WTC11 (cell line): ENCODE results near the gene FMR1. TPM values are rescaled to one million over a fixed set of nuclear protein-coding genes. Genes with fewer than 3 reads are reported as not detected.

Experiments
- ATAC-seq: fragments of 200-7000 bp; cut with Tn5 transposase; 2 replicates; pipeline ENCODE4 v1.10.0; 2021; ENCODE audit warnings: mild to moderate bottlenecking, moderate library complexity
- CTCF ChIA-PET: fragments of 300-600 bp; sonication (Branson Sonifier 250); formaldehyde crosslinking; loops from one replicate; lab custom pipeline; 2021; ENCODE audit warnings: antibody characterized with exemption; lab: Charles Lee
- POLR2A ChIA-PET: fragments of 350-600 bp; sonication (Branson Sonifier 250); formaldehyde crosslinking; loops from one replicate; lab custom pipeline; 2021; ENCODE audit warnings: antibody characterized with exemption; lab: Charles Lee
- DNase-seq: peaks from one replicate; pipeline ENCODE4 v3.0.0; 2021; ENCODE audit warnings: low spot score
- H3K27ac Mint-ChIP-seq: 2 replicates; pipeline ENCODE4 v1.8.0; 2021; ENCODE audit warnings: mixed read lengths
- H3K27me3 Mint-ChIP-seq: 2 replicates; pipeline ENCODE4 v1.8.0; 2021; ENCODE audit warnings: low read depth, mild to moderate bottlenecking, moderate library complexity, mixed read lengths
- H3K36me3 Mint-ChIP-seq: 2 replicates; pipeline ENCODE4 v1.8.0; 2021; ENCODE audit warnings: mixed read lengths
- H3K4me1 Mint-ChIP-seq: 2 replicates; pipeline ENCODE4 v1.8.0; 2022; ENCODE audit warnings: mixed read lengths
- H3K4me3 Mint-ChIP-seq: 2 replicates; pipeline ENCODE4 v1.8.0; 2021; ENCODE audit warnings: mild to moderate bottlenecking, moderate library complexity, mixed read lengths
- H3K9me3 Mint-ChIP-seq: 2 replicates; pipeline ENCODE4 v1.8.0; 2021; ENCODE audit warnings: mixed read lengths
- ATF1 ChIP-seq: sonication (generic); formaldehyde crosslinking; IDR thresholded peaks from 2 replicates; pipeline ENCODE4 v1.8.1; 2023; ENCODE audit warnings: mild to moderate bottlenecking, moderate library complexity, missing genetic modification reagents
- CREB1 ChIP-seq: sonication (generic); formaldehyde crosslinking; IDR thresholded peaks from 2 replicates; pipeline ENCODE4 v1.8.0; 2023; ENCODE audit warnings: mild to moderate bottlenecking, missing genetic modification reagents
- CREM ChIP-seq: sonication (generic); formaldehyde crosslinking; IDR thresholded peaks from 2 replicates; pipeline ENCODE4 v1.8.1; 2022; ENCODE audit warnings: mild to moderate bottlenecking, missing genetic modification reagents, moderate library complexity
- EMX1 ChIP-seq: fragments of 250-450 bp; sonication (Bioruptor Pico); IDR thresholded peaks from 2 replicates; pipeline ENCODE4 v1.8.0; 2021; ENCODE audit warnings: mild to moderate bottlenecking
- ERG ChIP-seq: fragments of 250-450 bp; sonication (Bioruptor Pico); IDR thresholded peaks from 2 replicates; pipeline ENCODE4 v1.8.0; 2021; ENCODE audit warnings: mild to moderate bottlenecking
- GRHL2 ChIP-seq: fragments of 250-450 bp; sonication (Bioruptor Pico); IDR thresholded peaks from 2 replicates; pipeline ENCODE4 v1.8.0; 2022; ENCODE audit warnings: mild to moderate bottlenecking, moderate library complexity; ENCODE audit not compliant: insufficient replicate concordance, severe bottlenecking
- IRF1 ChIP-seq: sonication (generic); formaldehyde crosslinking; IDR thresholded peaks from 2 replicates; pipeline ENCODE4 v1.8.0; 2023; ENCODE audit warnings: missing genetic modification reagents
- IRF2 ChIP-seq: sonication (generic); formaldehyde crosslinking; IDR thresholded peaks from 2 replicates; pipeline ENCODE4 v1.8.0; 2022; ENCODE audit warnings: low read depth, missing genetic modification reagents, borderline replicate concordance
- NR3C1 ChIP-seq: sonication (generic); formaldehyde crosslinking; conservative IDR thresholded peaks from 2 replicates; pipeline ENCODE4 v1.8.1; 2023; ENCODE audit warnings: low read depth, mild to moderate bottlenecking, missing genetic modification reagents
- OVOL2 ChIP-seq: fragments of 250-450 bp; sonication (Bioruptor Pico); IDR thresholded peaks from 2 replicates; pipeline ENCODE4 v1.9.0; 2021; ENCODE audit warnings: mild to moderate bottlenecking, borderline replicate concordance
- SMAD4 ChIP-seq: sonication (generic); formaldehyde crosslinking; IDR thresholded peaks from 2 replicates; pipeline ENCODE4 v1.8.0; 2022; ENCODE audit warnings: mild to moderate bottlenecking, missing genetic modification reagents
- SOX15 ChIP-seq: fragments of 250-450 bp; sonication (Bioruptor Pico); IDR thresholded peaks from 2 replicates; pipeline ENCODE4 v1.9.0; 2021; ENCODE audit warnings: mild to moderate bottlenecking
- STAT6 ChIP-seq: sonication (generic); formaldehyde crosslinking; conservative IDR thresholded peaks from 2 replicates; pipeline ENCODE4 v1.8.1; 2023; ENCODE audit warnings: mild to moderate bottlenecking, low read depth, missing genetic modification reagents, moderate library complexity
- TCF7 ChIP-seq: sonication (generic); formaldehyde crosslinking; IDR thresholded peaks from 2 replicates; pipeline ENCODE4 v1.8.0; 2022; ENCODE audit warnings: mild to moderate bottlenecking, low read depth, missing genetic modification reagents, moderate library complexity
- ZNF232 ChIP-seq: sonication (generic); formaldehyde crosslinking; IDR thresholded peaks from 2 replicates; pipeline ENCODE4 v1.8.0; 2022; ENCODE audit warnings: mild to moderate bottlenecking, missing genetic modification reagents
- total RNA-seq: library from RNA; stranded (reverse); gene quantifications from 3 replicates; pipeline ENCODE4 v1.2.3, GENCODE V29; 2021
- TF ChIP-seq, protein P1 (sequence below): sonication (generic); formaldehyde crosslinking; IDR thresholded peaks from 2 replicates; pipeline ENCODE4 v1.8.1; 2023; ENCODE audit warnings: mild to moderate bottlenecking, missing genetic modification reagents

FMR1 gene
- total RNA-seq, 1 experiment from 2014 or later: 32.7 TPM

DNA sequence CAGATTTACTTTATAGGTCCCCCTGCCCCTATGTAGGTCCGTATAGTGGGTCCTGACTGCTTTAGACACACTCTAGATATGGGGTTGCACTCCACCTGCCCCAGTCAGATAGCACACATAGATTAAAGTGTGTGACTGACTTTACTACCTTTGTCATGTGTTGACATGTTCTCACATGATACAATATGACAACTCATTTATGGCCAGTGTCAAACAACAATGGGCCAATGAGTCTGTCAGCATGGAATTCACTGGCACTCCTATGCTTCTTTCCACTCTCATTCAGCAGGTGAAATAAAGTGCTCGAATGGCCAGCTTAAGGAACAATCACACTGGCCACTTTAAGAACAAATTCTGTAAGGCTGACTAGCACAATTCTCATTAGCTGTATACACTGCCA is 45.6 kb downstream of the FMR1 start (continued):
- no peak for TF ChIP-seq CREM (CRISPR knock-in tag)
- TF ChIP-seq EMX1 (CRISPR knock-in tag): no peak
- TF ChIP-seq IRF2 (CRISPR knock-in tag): no peak
- TF ChIP-seq NR3C1: no peak
- TF ChIP-seq ZNF232 (CRISPR knock-in tag): no peak

DNA sequence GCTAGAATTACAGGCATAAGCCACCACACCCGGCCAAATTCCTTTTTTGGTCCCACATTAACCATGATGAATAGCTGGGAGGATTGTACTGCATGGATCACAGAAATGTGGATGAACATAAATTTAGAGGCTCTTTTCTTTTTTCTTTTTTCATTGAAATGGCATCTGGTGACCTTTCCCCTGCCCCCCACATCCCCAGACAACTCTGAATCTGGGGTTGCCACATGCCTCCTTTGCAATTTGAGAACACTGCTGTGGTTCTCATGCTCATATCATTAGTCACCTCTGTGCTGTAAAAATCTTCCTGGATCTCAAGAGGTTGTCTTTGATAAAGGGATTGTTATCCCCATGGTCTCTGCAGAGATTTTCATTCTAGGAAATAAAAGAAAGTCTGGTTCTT is 46.6 kb downstream of the FMR1 start:
- TF ChIP-seq OVOL2 (CRISPR knock-in tag) (no peak), GRHL2 (CRISPR knock-in tag) (no peak)
- TF ChIP-seq, protein P1, sequence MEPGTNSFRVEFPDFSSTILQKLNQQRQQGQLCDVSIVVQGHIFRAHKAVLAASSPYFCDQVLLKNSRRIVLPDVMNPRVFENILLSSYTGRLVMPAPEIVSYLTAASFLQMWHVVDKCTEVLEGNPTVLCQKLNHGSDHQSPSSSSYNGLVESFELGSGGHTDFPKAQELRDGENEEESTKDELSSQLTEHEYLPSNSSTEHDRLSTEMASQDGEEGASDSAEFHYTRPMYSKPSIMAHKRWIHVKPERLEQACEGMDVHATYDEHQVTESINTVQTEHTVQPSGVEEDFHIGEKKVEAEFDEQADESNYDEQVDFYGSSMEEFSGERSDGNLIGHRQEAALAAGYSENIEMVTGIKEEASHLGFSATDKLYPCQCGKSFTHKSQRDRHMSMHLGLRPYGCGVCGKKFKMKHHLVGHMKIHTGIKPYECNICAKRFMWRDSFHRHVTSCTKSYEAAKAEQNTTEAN: no peak
- TF ChIP-seq, all 79 proteins: peak for 0
- ATAC-seq: no peak
- H3K27ac Mint-ChIP-seq: no peak overlapping the region
- H3K36me3 Mint-ChIP-seq: no peaks in the 10 kb centered on the region; the same call in 1 of the 2 replicates
- no peaks in the 10 kb centered on the region for H3K4me1 Mint-ChIP-seq
- H3K9me3 Mint-ChIP-seq: peaks cover 26% of the 10 kb centered on the region
- POLR2A ChIA-PET: no interaction called here
- CTCF ChIA-PET: no interaction called here
- no peak for DNase-seq
- no peak overlapping the region for H3K4me3 Mint-ChIP-seq
- no peaks in the 10 kb centered on the region; the same call in none of the 2 replicates for H3K27me3 Mint-ChIP-seq

- H3K36me3 Mint-ChIP-seq: peaks cover 7% of the 10 kb centered on the region
- no peaks in the 10 kb centered on the region for H3K4me1 Mint-ChIP-seq
- peaks cover 45% of the 10 kb centered on the region for H3K9me3 Mint-ChIP-seq
- no peaks in the 10 kb centered on the region; the same call in none of the 2 replicates for H3K27me3 Mint-ChIP-seq
- H3K4me3 Mint-ChIP-seq: no peak overlapping the region
- no peak for TF ChIP-seq CREM (CRISPR knock-in tag)
- TF ChIP-seq EMX1 (CRISPR knock-in tag): no peak
- TF ChIP-seq SMAD4: no peak
- TF ChIP-seq TCF7 (CRISPR knock-in tag): no peak
- TF ChIP-seq SOX15 (CRISPR knock-in tag): no peak
- no peak for TF ChIP-seq ATF1
- TF ChIP-seq STAT6 (CRISPR knock-in tag): no peak
- TF ChIP-seq, all 79 proteins: peak for 0
- POLR2A ChIA-PET: no interaction called here
- CTCF ChIA-PET: no interaction called here
- DNase-seq (no peak), ATAC-seq (no peak)
- H3K27ac Mint-ChIP-seq: no peak overlapping the region
Measured at GRCh38 chrX:147960722-147961121, 49.0 kb downstream of the FMR1 start.

DNA sequence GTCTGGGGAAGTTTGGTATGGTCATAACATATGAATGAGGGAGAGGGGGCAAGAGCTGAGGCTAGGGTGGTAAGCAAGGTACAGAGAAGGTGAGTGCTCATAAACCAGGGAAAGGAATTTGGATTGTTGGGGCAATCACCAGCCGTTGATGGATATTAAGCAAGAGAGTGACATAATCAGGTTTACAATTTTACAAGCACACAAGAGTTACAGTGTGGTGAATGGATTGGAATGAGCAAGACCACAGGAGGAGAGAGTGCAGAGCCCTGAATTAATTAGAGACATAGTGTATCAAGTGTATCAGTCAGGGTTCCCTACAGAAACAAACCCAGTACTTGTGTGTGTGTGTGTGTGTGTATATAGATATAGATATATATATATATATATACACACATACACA is 50.8 kb downstream of the FMR1 start:
- Mint-ChIP-seq H3K4me1 (no peaks in the 10 kb centered on the region), H3K9me3 (peaks cover 47% of the 10 kb centered on the region), H3K4me3 (no peak overlapping the region), H3K27me3 (no peaks in the 10 kb centered on the region; the same call in none of the 2 replicates), H3K36me3 (peaks cover 7% of the 10 kb centered on the region), H3K27ac (no peak overlapping the region)
- no peak for DNase-seq
- POLR2A ChIA-PET: no interaction called here
- ATAC-seq: no peak
- CTCF ChIA-PET: no interaction called here
- no peak for TF ChIP-seq ERG (CRISPR knock-in tag)
- TF ChIP-seq CREB1: no peak
- no peak for TF ChIP-seq IRF1 (CRISPR knock-in tag)
- TF ChIP-seq SMAD4: no peak
